Effector memory CD4-positive, alpha-beta T cell (primary cell): ENCODE data around the gene HDAC10.

Source experiments
- DNase-seq, 3 donors: peaks; one replicate each; pipeline ENCODE4 v3.0.0-alpha.2; 2020
- H3K27ac ChIP-seq: 2 replicates; pipeline ENCODE4 v1.7.0; 2013; ENCODE audit warnings: mild to moderate bottlenecking, low read length, moderate library complexity; ENCODE audit not compliant: insufficient read depth, poor library complexity, severe bottlenecking
- H3K27me3 ChIP-seq: replicated peaks from 2 replicates; pipeline ENCODE4 v1.7.0; 2013; ENCODE audit warnings: mild to moderate bottlenecking, low read length; ENCODE audit not compliant: insufficient read depth, control insufficient read depth, poor library complexity, severe bottlenecking
- H3K36me3 ChIP-seq: 2 replicates; pipeline ENCODE4 v1.7.0; 2013; ENCODE audit warnings: mild to moderate bottlenecking, low read length, moderate library complexity; ENCODE audit not compliant: control insufficient read depth, insufficient read depth
- H3K4me1 ChIP-seq: 2 replicates; pipeline ENCODE4 v1.7.0; 2013; ENCODE audit warnings: low read length, mild to moderate bottlenecking; ENCODE audit not compliant: control insufficient read depth, insufficient read depth, poor library complexity, severe bottlenecking
- H3K4me3 ChIP-seq: 2 replicates; pipeline ENCODE4 v1.7.0; 2013; ENCODE audit warnings: low read length, low read depth, mild to moderate bottlenecking; ENCODE audit not compliant: insufficient read depth, poor library complexity, severe bottlenecking
- H3K9me3 ChIP-seq: 2 replicates; pipeline ENCODE4 v1.7.0; 2013; ENCODE audit warnings: mild to moderate bottlenecking, low read length, moderate library complexity; ENCODE audit not compliant: control insufficient read depth

HDAC10 gene

GRCh38 chr22:50216684-50217520 is 34.2 kb downstream of the HDAC10 start:
- H3K9me3 ChIP-seq, result no peaks in the 10 kb centered on the region
- H3K27me3 ChIP-seq, result no peaks in the 10 kb centered on the region
- no peaks in the 10 kb centered on the region for H3K4me1 ChIP-seq
- H3K27ac ChIP-seq, result no peak overlapping the region
- DNase-seq, result no peak
- no peak overlapping the region for H3K4me3 ChIP-seq
- H3K36me3 ChIP-seq, result peaks cover 78% of the 10 kb centered on the region

GRCh38 chr22:50216055-50216683 is 34.9 kb downstream of the HDAC10 start:
- no peaks in the 10 kb centered on the region for H3K4me1 ChIP-seq
- no peak overlapping the region for H3K27ac ChIP-seq
- no peak overlapping the region for H3K4me3 ChIP-seq
- no peaks in the 10 kb centered on the region for H3K9me3 ChIP-seq
- H3K27me3 ChIP-seq, result no peaks in the 10 kb centered on the region
- H3K36me3 ChIP-seq, result peaks cover 73% of the 10 kb centered on the region
- DNase-seq, result no peak

DNA sequence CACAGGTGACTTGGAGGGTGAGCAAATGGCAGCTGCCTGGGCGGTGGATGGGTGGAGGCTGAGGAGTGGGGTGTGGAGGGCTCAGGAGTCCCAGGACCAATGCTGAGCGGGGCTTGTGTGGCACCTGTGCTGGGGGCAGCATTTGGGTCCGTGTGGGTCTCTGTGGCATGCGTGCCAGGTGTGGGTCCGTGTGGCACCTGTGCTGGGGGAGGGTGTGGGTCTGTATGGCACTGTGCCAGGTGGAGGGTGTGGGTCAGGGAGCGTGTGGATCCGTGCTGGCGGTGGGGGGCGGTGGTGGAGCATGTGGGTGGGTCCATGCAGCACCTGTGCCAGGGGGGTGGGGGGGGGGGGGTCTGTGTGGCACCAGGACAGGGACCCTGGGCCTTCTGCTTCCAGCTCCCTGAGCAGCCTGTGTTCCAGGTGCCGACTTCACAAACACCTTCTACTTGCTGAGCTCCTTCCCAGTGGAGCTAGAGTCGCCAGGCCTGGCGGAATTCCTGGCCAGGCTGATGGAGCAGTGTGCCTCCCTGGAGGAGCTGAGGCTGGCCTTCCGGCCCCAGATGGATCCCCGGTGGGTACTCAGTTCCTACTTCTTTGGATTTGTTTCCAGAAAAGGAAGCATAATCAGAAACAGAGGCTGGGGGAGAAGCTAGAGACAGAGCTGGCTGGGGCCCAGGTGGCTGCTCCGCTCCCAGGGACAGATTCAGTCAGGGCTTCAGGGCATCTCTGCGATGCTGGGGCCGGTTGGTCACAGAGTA is 35.6 kb downstream of the HDAC10 start:
- no peaks in the 10 kb centered on the region for H3K9me3 ChIP-seq
- no peaks in the 10 kb centered on the region for H3K27me3 ChIP-seq
- peaks cover 73% of the 10 kb centered on the region for H3K36me3 ChIP-seq
- no peak overlapping the region for H3K27ac ChIP-seq
- H3K4me1 ChIP-seq, result no peaks in the 10 kb centered on the region
- DNase-seq, result no peak
- no peak overlapping the region for H3K4me3 ChIP-seq

GRCh38 chr22:50213263-50213662 is 37.8 kb downstream of the HDAC10 start:
- no peaks in the 10 kb centered on the region for H3K27me3 ChIP-seq
- peaks cover 63% of the 10 kb centered on the region for H3K36me3 ChIP-seq
- no peak for DNase-seq

DNA sequence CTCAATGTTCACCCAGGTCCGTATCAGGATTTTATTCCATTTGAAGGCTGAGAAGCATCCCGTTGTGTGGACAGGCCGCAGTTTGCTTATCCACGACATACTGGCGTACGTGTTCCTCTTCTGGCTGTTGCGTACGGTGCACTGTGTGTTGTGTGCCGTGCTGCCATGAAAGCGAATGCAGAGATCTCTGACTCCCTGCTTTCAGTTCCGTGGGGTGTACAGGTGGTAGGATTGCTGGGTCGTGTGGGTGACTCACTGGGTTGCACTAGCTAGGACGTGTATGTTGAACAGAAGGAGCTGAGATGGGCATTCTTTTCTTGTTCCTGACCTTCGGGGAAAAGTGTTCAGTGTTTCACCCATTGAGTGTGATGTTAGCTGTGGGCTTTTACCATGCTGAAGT is 39.9 kb downstream of the HDAC10 start:
- DNase-seq, result no peak
- Histone ChIP-seq H3K9me3 (no peaks in the 10 kb centered on the region), H3K4me1 (peaks cover 5% of the 10 kb centered on the region), H3K27me3 (no peaks in the 10 kb centered on the region), H3K27ac (no peak overlapping the region), H3K36me3 (peaks cover 58% of the 10 kb centered on the region), H3K4me3 (no peak overlapping the region)

More at GRCh38 chr22:50213263-50213662, 37.8 kb downstream of the HDAC10 start:
- Histone ChIP-seq H3K4me3 (no peak overlapping the region), H3K9me3 (no peaks in the 10 kb centered on the region), H3K27ac (no peak overlapping the region), H3K4me1 (peaks cover 5% of the 10 kb centered on the region)

- Histone ChIP-seq H3K9me3 (no peaks in the 10 kb centered on the region), H3K4me1 (peaks cover 5% of the 10 kb centered on the region), H3K36me3 (peaks cover 53% of the 10 kb centered on the region), H3K27me3 (no peaks in the 10 kb centered on the region), H3K4me3 (no peak overlapping the region), H3K27ac (no peak overlapping the region)
- DNase-seq, result no peak
These were observed 40.5 kb downstream of the HDAC10 start for GRCh38 chr22:50210378-50211139.

- no peak overlapping the region for H3K4me3 ChIP-seq
- no peaks in the 10 kb centered on the region for H3K9me3 ChIP-seq
- H3K27ac ChIP-seq, result no peak overlapping the region
- peaks cover 5% of the 10 kb centered on the region for H3K4me1 ChIP-seq
- H3K27me3 ChIP-seq, result no peaks in the 10 kb centered on the region
- peak; percentile 46 to 56 (median 47) for DNase-seq
- H3K36me3 ChIP-seq, result peaks cover 48% of the 10 kb centered on the region
These were observed 41.2 kb downstream of the HDAC10 start for GRCh38 chr22:50209893-50210292.

DNA sequence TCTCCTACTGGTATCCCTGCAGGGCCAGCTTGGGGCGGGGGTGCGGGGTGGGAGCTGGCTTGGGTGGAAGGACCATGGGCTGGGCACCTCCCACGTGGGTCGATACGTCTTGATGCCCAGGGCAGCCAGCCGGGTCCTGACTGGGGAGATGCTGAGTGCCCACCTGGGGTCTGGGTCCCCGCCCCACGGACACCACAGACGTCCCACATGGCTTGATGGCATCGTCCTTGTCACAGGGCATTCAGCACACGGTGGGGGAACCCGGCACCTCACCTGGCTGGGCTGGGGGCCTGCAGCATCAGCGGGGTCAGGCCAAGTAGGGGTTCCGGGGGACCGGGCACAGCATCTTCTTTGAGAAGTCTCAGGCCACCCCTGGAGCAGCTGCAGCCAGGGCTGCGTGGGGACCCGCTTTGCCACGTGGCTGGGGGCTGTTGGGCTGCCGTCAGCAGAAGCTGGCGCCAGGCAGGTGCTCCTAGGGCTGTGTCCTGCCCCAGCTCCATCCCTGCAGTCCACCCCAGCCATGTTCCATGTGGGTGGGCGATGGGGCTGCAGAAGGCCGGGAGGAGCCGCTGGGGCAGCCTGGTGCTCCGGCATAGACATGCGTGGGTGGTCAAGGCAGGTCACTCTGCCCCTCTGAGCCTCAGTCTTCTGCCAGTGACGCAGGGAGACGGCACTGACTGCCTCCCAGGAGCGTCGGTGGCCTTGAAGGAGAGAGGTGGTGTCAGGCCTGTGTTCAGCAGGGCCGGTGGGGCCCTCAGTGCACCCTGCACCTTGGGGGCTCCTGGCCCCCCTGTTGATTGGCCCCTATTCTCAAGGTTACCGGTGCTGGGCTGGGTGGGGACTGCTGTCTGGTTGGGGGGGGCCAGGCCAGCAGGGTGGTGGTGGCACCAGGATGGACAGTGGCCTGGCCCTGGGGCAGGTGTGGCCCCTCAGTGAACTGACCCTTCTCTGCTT is 41.8 kb downstream of the HDAC10 start:
- DNase-seq, result no peak
- H3K4me1 ChIP-seq, result peaks cover 5% of the 10 kb centered on the region
- H3K9me3 ChIP-seq, result no peaks in the 10 kb centered on the region
- H3K4me3 ChIP-seq, result no peak overlapping the region
- peaks cover 46% of the 10 kb centered on the region for H3K36me3 ChIP-seq
- no peak overlapping the region for H3K27ac ChIP-seq
- no peaks in the 10 kb centered on the region for H3K27me3 ChIP-seq

DNA sequence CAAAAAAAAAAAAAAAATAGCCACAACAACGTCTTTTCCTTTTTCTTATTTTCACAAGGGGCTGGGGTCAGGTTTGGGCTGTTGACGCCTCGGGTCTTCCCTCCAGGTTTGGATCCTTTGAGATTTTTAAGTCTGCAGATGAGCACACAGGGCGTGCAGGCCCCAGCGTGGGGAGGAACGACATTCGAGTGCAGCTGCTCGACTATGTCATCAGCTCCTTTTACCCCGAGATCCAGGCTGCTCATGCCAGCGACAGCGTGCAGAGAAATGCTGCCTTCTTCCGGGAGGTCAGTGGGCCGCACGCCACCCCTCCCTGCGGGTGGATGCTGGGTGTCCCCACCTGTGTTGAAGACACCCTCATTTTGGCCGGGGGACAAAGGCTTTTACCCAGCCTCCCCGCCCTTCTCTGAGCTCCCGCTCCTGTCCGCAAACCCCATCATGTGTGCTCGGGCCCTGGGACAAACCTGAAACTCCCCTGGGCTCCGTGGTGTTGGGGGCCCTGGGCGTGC is 42.6 kb downstream of the HDAC10 start:
- Histone ChIP-seq H3K9me3 (no peaks in the 10 kb centered on the region), H3K36me3 (peaks cover 42% of the 10 kb centered on the region), H3K4me3 (no peak overlapping the region), H3K4me1 (peaks cover 5% of the 10 kb centered on the region), H3K27me3 (no peaks in the 10 kb centered on the region), H3K27ac (no peak overlapping the region)
- DNase-seq, result no peak
